ENCODE results near the gene SLC35F1.

The SLC35F1 gene

GRCh38 chr6:118212451-118213173 lies 305.5 kb downstream of the SLC35F1 start:
- DNase-seq = no peak
- no peak overlapping the region for H3K4me3 Mint-ChIP-seq
- H3K27me3 Mint-ChIP-seq = peaks cover 0 to 6% of the 10 kb centered on the region in 2 donors
- no peak overlapping the region for H3K27ac Mint-ChIP-seq
- H3K4me1 Mint-ChIP-seq (ENCODE audit: low read depth in 2 of 2) = no peaks in the 10 kb centered on the region
- no peaks in the 10 kb centered on the region for H3K9me3 Mint-ChIP-seq
- no peak for ATAC-seq (replicated peaks)
- no peaks in the 10 kb centered on the region for H3K36me3 Mint-ChIP-seq (ENCODE audit: insufficient read depth)

- H3K27ac Mint-ChIP-seq = no peak overlapping the region
- DNase-seq (no peak), ATAC-seq (replicated peaks) (no peak)
- no peak overlapping the region for H3K4me3 Mint-ChIP-seq
- no peaks in the 10 kb centered on the region for H3K4me1 Mint-ChIP-seq (ENCODE audit: low read depth in 2 of 2)
- no peaks in the 10 kb centered on the region for H3K36me3 Mint-ChIP-seq (ENCODE audit: insufficient read depth)
- no peaks in the 10 kb centered on the region for H3K9me3 Mint-ChIP-seq
- no peaks in the 10 kb centered on the region for H3K27me3 Mint-ChIP-seq
Measured at GRCh38 chr6:118215269-118215668, 308.2 kb downstream of the SLC35F1 start.

GRCh38 chr6:118216751-118217150 lies 309.7 kb downstream of the SLC35F1 start:
- no peak for DNase-seq
- Mint-ChIP-seq H3K27ac (no peak overlapping the region), H3K27me3 (no peaks in the 10 kb centered on the region), H3K4me3 (no peak overlapping the region), H3K9me3 (no peaks in the 10 kb centered on the region), H3K4me1 (ENCODE audit: low read depth in 2 of 2) (no peaks in the 10 kb centered on the region), H3K36me3 (ENCODE audit: insufficient read depth) (no peaks in the 10 kb centered on the region)
- ATAC-seq (replicated peaks) = no peak

GRCh38 chr6:118218156-118218555 lies 311.1 kb downstream of the SLC35F1 start:
- ATAC-seq (replicated peaks) (no peak), DNase-seq (no peak)
- Mint-ChIP-seq H3K9me3 (no peaks in the 10 kb centered on the region), H3K27ac (no peak overlapping the region), H3K27me3 (peaks cover under 1 to 2% of the 10 kb centered on the region in 2 donors), H3K36me3 (ENCODE audit: insufficient read depth) (no peaks in the 10 kb centered on the region), H3K4me3 (no peak overlapping the region), H3K4me1 (ENCODE audit: low read depth in 2 of 2) (no peaks in the 10 kb centered on the region)

- H3K9me3 Mint-ChIP-seq = no peaks in the 10 kb centered on the region
- DNase-seq (no peak), ATAC-seq (replicated peaks) (no peak)
Measured at GRCh38 chr6:118220429-118221128, 313.5 kb downstream of the SLC35F1 start.

GRCh38 chr6:118223316-118223715 lies 316.3 kb downstream of the SLC35F1 start:
- no peak overlapping the region for H3K27ac Mint-ChIP-seq
- no peak overlapping the region for H3K4me3 Mint-ChIP-seq
- DNase-seq (no peak), ATAC-seq (replicated peaks) (no peak)
- no peaks in the 10 kb centered on the region for H3K9me3 Mint-ChIP-seq
- H3K4me1 Mint-ChIP-seq (ENCODE audit: low read depth in 2 of 2) = no peaks in the 10 kb centered on the region
- no peaks in the 10 kb centered on the region for H3K36me3 Mint-ChIP-seq (ENCODE audit: insufficient read depth)
- H3K27me3 Mint-ChIP-seq = peaks cover 21 to 32% of the 10 kb centered on the region in 2 donors

More at GRCh38 chr6:118220429-118221128, 313.5 kb downstream of the SLC35F1 start:
- peaks cover 21 to 25% of the 10 kb centered on the region in 2 donors for H3K27me3 Mint-ChIP-seq
- no peak overlapping the region for H3K27ac Mint-ChIP-seq
- no peak overlapping the region for H3K4me3 Mint-ChIP-seq
- no peaks in the 10 kb centered on the region for H3K4me1 Mint-ChIP-seq (ENCODE audit: low read depth in 2 of 2)
- no peaks in the 10 kb centered on the region for H3K36me3 Mint-ChIP-seq (ENCODE audit: insufficient read depth)

- H3K36me3 Mint-ChIP-seq (ENCODE audit: insufficient read depth) = no peaks in the 10 kb centered on the region
- peaks cover 23 to 51% of the 10 kb centered on the region in 2 donors for H3K27me3 Mint-ChIP-seq
- DNase-seq = no peak
- H3K4me3 Mint-ChIP-seq = no peak overlapping the region
- ATAC-seq (replicated peaks) = no peak
- H3K4me1 Mint-ChIP-seq (ENCODE audit: low read depth in 2 of 2) = no peaks in the 10 kb centered on the region
- H3K27ac Mint-ChIP-seq = no peak overlapping the region
- no peaks in the 10 kb centered on the region for H3K9me3 Mint-ChIP-seq
Measured at GRCh38 chr6:118228886-118229285, 321.8 kb downstream of the SLC35F1 start.

- H3K9me3 Mint-ChIP-seq = no peaks in the 10 kb centered on the region
- H3K27ac Mint-ChIP-seq = no peak overlapping the region
- H3K4me3 Mint-ChIP-seq = no peak overlapping the region
- DNase-seq = no peak
- no peaks in the 10 kb centered on the region for H3K36me3 Mint-ChIP-seq (ENCODE audit: insufficient read depth)
- peaks cover 62 to 64% of the 10 kb centered on the region in 2 donors for H3K27me3 Mint-ChIP-seq
- no peaks in the 10 kb centered on the region for H3K4me1 Mint-ChIP-seq (ENCODE audit: low read depth in 2 of 2)
- ATAC-seq (replicated peaks) = no peak
Measured at GRCh38 chr6:118240878-118241528, 333.9 kb downstream of the SLC35F1 start.

GRCh38 chr6:118246406-118246805 lies 339.3 kb downstream of the SLC35F1 start:
- H3K27ac Mint-ChIP-seq = no peak overlapping the region
- no peak for DNase-seq
- no peaks in the 10 kb centered on the region for H3K9me3 Mint-ChIP-seq
- H3K4me1 Mint-ChIP-seq (ENCODE audit: low read depth in 2 of 2) = no peaks in the 10 kb centered on the region
- no peak overlapping the region for H3K4me3 Mint-ChIP-seq
- H3K36me3 Mint-ChIP-seq (ENCODE audit: insufficient read depth) = no peaks in the 10 kb centered on the region
- H3K27me3 Mint-ChIP-seq = peaks cover 51 to 56% of the 10 kb centered on the region in 2 donors
- ATAC-seq (replicated peaks) = no peak

GRCh38 chr6:118248171-118248570 lies 341.1 kb downstream of the SLC35F1 start:
- Mint-ChIP-seq H3K27me3 (peaks cover 39 to 43% of the 10 kb centered on the region in 2 donors), H3K27ac (no peak overlapping the region), H3K4me1 (ENCODE audit: low read depth in 2 of 2) (no peaks in the 10 kb centered on the region), H3K9me3 (no peaks in the 10 kb centered on the region), H3K36me3 (ENCODE audit: insufficient read depth) (no peaks in the 10 kb centered on the region), H3K4me3 (no peak overlapping the region)
- no peak for ATAC-seq (replicated peaks)
- no peak for DNase-seq

GRCh38 chr6:118249680-118250079 lies 342.6 kb downstream of the SLC35F1 start:
- no peaks in the 10 kb centered on the region for H3K9me3 Mint-ChIP-seq
- H3K36me3 Mint-ChIP-seq (ENCODE audit: insufficient read depth) = no peaks in the 10 kb centered on the region
- no peak overlapping the region for H3K4me3 Mint-ChIP-seq
- DNase-seq (no peak), ATAC-seq (replicated peaks) (no peak)
- H3K27ac Mint-ChIP-seq = no peak overlapping the region
- no peaks in the 10 kb centered on the region for H3K4me1 Mint-ChIP-seq (ENCODE audit: low read depth in 2 of 2)
- H3K27me3 Mint-ChIP-seq = peaks cover 25 to 32% of the 10 kb centered on the region in 2 donors

GRCh38 chr6:118252474-118252873 lies 345.4 kb downstream of the SLC35F1 start:
- ATAC-seq (replicated peaks) (no peak), DNase-seq (no peak)
- no peak overlapping the region for H3K27ac Mint-ChIP-seq
- peaks cover 0 to 6% of the 10 kb centered on the region in 2 donors for H3K27me3 Mint-ChIP-seq
- no peaks in the 10 kb centered on the region for H3K9me3 Mint-ChIP-seq
- H3K36me3 Mint-ChIP-seq (ENCODE audit: insufficient read depth) = no peaks in the 10 kb centered on the region
- H3K4me3 Mint-ChIP-seq = no peak overlapping the region
- H3K4me1 Mint-ChIP-seq (ENCODE audit: low read depth in 2 of 2) = no peaks in the 10 kb centered on the region

GRCh38 chr6:118253741-118254140 lies 346.7 kb downstream of the SLC35F1 start:
- no peak for ATAC-seq (replicated peaks)
- Mint-ChIP-seq H3K4me3 (no peak overlapping the region), H3K27me3 (no peaks in the 10 kb centered on the region), H3K27ac (no peak overlapping the region), H3K36me3 (ENCODE audit: insufficient read depth) (no peaks in the 10 kb centered on the region), H3K9me3 (no peaks in the 10 kb centered on the region), H3K4me1 (ENCODE audit: low read depth in 2 of 2) (no peaks in the 10 kb centered on the region)
- DNase-seq = no peak

GRCh38 chr6:118260833-118261232 lies 353.8 kb downstream of the SLC35F1 start:
- H3K27me3 Mint-ChIP-seq = peaks cover 8% of the 10 kb centered on the region in 2 donors
- no peak for DNase-seq
- H3K4me1 Mint-ChIP-seq (ENCODE audit: low read depth in 2 of 2) = no peaks in the 10 kb centered on the region
- no peaks in the 10 kb centered on the region for H3K9me3 Mint-ChIP-seq
- H3K4me3 Mint-ChIP-seq = no peak overlapping the region
- H3K36me3 Mint-ChIP-seq (ENCODE audit: insufficient read depth) = no peaks in the 10 kb centered on the region
- ATAC-seq (replicated peaks) = no peak
- H3K27ac Mint-ChIP-seq = no peak overlapping the region

Measured in effector memory CD8-positive, alpha-beta T cell (primary cell).